ENCODE results near the gene RPS14.

Gene RPS14

GRCh38 chr5:150412319-150413175 is 37.0 kb downstream of the RPS14 start, which contains the start of gene CD74:
CD74 (minus strand) TSS chr5:150412910; CDS start chr5:150412749, 161 bp downstream.
- peak; percentile 91 for DNase-seq

GRCh38 chr5:150411245-150411979 is 38.1 kb downstream of the RPS14 start:
- peak; percentile 70 for DNase-seq

- peak; percentile 48 for DNase-seq
These were observed 38.9 kb downstream of the RPS14 start for GRCh38 chr5:150410524-150411244.

DNA sequence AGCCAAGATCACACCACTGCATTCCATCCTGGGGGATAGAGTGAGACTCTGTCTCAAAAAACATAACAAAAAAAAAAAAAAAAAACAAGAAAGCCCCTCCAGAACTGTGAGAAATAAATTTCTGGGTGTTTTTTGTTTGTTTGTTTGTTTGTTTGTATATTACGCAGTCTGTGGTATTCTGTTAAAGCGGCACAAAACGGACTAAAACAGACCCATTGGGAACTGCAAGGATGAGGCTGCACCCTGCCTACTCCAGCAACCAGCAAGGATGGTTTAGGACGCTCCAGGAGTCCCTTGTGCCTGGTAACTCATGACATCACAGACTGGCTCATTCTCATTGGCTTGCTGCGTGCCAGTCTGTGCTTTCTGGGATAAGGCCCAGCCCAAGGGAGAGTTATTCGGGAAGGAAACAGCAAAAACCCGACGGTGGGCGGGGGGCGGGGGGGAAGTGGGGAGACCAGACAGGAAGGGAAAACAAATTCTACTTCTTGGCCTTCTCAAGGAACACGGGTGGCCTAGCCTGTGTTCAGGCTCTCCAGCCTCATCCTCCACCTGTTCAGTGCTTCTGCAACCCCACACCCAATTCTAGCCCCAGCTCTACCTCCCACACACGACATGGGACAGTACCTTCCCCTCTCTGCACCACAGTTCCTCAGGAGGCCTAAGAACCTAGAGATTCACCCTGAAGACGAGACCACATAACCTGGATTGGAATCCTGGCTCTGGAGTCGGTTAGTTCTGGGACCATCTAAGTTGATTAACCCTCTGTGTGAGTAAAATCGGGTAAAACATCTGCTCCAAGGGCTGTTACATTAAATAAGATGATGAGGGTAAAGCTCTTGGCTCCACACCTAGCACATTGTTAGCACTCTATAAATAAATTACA is 39.7 kb downstream of the RPS14 start:
- DNase-seq = peak; percentile 43

GRCh38 chr5:150408231-150408943 is 41.2 kb downstream of the RPS14 start:
- no peak for DNase-seq

DNA sequence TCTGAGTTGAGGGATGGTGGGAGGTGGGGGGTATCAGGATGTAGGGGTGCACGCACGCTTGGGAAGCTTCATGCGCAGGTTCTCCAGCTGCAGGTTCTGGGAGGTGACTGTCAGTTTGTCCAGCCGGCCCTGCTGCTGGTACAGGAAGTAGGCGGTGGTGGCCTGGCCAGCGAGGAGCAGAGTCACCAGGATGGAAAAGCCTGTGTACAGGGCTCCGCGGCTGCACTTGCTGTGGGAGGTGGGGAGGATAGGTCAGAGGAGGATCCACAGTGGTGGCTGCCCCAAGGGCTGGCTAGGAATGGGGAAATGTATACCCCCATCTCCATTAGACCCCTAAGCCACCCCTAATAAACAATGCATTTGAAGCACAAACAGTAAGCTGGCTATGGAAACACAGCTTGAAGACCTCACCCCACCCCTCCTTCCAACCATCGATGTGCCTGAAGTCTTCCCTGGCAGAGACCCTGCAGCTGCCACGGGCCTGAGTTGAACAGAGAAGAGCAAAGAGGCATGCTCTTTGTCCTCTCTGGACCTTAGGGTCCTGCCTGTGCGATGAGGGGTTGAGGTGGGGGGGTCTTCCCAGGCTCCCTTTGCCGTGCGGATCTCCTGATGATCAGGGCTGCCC is 42.3 kb downstream of the RPS14 start:
- no peak for DNase-seq

- no peak for DNase-seq
These were observed 42.8 kb downstream of the RPS14 start for GRCh38 chr5:150406723-150407095.

GRCh38 chr5:150406103-150406722 is 43.3 kb downstream of the RPS14 start:
- no peak for DNase-seq

DNA sequence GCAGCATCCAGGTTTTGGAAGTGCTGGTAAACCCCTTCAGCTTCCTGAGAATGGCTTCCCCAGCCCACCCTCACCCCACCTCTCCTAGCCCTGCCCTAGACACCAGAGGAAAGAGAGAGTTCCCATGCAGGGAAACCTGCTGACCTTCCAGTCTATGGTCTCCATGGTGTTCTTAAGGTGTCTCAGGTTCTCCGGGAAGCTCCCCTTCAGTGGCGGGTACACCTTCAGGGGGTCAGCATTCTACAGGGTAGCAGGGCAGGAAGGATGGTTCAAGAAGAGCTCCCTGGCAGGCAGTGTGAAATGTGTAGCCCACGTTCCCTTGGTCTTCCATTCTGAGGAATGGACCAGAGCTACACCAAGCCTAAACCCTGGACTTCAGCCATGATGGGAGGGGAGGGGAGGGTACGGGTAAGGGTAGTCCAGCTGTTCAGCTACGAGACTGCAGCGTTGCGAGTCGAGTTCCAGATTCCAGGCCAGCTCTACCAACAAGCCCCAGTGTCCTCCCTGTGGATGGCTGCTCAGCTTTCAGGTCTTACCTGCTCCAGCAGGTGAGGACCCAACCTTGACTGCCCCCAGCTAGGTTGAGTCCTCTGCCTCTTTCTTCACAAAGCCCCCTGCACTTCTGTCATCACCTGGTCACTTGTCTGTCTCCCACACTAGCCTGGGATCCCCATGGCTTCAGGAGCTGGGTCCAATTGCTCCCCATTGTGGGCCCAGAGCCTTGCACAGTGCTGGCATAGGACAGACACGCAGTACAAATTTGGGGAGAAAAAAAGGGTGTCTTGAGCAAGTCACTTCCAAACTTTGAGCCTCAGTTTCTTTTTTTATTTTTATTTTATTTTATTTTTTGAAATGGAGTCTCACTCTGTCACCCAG is 44.4 kb downstream of the RPS14 start:
- no peak for DNase-seq

DNA sequence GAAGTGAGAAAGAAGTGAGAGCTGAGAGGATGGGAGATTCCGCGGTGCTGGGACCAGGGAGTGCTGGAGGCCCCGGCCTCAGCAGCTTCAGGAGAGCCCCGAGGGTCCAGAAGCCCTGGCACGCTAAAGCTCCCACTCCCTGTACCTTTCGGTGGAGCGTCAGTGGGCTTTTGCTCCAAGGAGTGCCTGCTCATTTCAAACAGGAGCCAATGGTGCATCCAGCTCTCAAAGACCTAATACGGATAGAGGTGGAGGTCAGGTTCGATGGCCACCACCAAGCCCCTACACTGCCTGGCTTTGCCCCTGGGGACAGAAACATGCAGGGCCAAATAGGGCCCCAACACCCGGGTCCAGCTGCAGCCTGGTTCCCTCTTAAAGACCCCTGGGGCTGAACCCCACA is 45.0 kb downstream of the RPS14 start:
- no peak for DNase-seq

DNA sequence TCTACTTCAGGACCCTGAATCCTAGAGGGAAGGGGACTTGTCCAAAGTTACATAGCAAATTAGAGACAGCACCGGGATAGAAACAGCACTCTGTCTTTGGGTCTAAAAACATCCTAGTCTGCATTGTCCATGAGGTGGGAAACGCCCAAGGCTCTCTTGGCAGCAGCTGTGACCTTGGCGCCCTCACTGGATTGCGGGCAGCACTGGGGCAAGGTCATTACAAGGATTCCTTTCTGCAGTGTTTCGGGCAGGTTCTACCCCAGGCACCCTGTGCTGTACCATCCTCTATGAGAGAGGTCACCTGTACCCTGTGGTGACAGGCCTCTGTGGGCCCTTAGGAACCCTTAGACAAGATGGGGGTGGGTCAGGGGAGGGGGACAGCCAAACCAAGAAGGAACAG is 45.4 kb downstream of the RPS14 start:
- DNase-seq = no peak

- no peak for DNase-seq
These were observed 46.6 kb downstream of the RPS14 start for GRCh38 chr5:150402901-150403342.

GRCh38 chr5:150402229-150402773 is 47.2 kb downstream of the RPS14 start:
- no peak for DNase-seq

DNA sequence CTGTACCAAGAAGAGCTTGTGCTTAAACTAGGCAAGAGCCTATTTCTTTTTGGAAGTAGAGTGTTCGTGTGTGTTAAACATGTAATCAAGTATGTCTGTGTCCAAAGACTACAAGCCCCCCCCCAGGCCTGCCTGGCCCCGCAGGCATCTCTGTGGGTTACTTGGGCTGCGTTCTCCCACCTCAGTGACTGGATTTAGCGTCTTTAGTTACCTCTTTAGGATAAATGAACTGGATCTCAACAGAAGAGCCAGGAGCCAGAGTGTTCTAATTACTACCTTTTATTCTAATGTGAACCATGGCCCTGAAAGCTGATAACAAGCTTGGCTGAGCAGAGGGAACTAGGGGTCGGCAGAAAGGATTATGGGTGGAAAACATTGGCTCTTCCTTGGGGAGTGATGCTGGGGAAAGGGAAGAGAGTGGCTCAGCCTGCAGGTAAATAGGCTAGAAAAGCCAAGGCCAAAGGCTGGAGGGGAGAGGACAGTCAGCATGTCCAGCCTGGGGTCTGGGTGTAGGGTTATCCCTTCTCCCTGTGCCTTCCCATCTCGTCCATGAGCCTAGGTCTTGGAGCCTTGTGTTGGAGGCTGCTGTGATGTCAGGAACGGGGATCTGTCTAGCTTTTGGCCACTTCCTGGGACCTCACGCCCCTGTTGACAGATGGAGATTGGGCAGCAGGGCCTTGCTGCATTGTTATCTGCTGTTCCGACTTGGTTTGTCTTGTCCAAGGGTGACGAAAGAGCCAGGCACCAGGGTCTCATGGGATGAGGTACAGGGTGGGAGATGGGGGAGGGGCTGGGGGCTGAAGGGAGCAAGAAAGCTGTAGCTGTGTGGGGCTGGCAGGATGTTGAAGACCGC is 47.9 kb downstream of the RPS14 start:
- no peak for DNase-seq

DNA sequence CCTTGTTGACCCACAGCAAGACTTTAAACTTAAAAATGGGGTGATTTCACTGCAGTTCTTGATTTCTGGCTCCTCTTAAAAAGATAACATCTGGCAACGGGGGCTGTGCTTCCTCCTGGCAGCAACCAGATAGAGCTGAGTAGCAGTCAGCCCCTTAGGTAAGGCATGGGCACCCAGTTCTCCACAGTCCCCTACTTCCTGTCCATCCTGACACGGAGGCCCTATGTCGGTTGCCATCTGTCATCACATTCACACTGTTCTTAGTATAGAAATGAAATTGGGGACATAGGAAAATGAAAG is 48.5 kb downstream of the RPS14 start:
- no peak for DNase-seq

GRCh38 chr5:150400316-150401075 is 49.0 kb downstream of the RPS14 start:
- DNase-seq = no peak

- DNase-seq = no peak
These were observed 49.9 kb downstream of the RPS14 start for GRCh38 chr5:150399524-150400211.

Measured in activated CD8-positive, alpha-beta memory T cell treated with anti-CD3 and anti-CD28 coated beads, Interleukin-2, amount 50 U/mL, for 4 hours (primary cell).